Cardiac muscle cell (in vitro differentiated cells and primary cell): ENCODE data around the gene TBCD. TPM values are rescaled to one million over a fixed set of nuclear protein-coding genes. Genes with fewer than 3 reads are reported as not detected.

Source experiments
- DNase-seq, 2 donors: peaks; one replicate each; pipeline versions ENCODE4 v3.0.0 to v3.0.0-alpha.2; 2010 to 2017; ENCODE audit warnings: low read depth in 1 of 2, low spot score in 1 of 2
- H3K27ac ChIP-seq: fragments of 200-600 bp; sonication (generic); 2 replicates; pipeline ENCODE4 v1.5.1; 2016
- H3K27me3 ChIP-seq: fragments of 200-600 bp; sonication (generic); 2 replicates; pipeline ENCODE4 v1.6.0; 2016; ENCODE audit warnings: control low read depth
- H3K36me3 ChIP-seq: fragments of 200-600 bp; sonication (generic); 2 replicates; pipeline ENCODE4 v1.5.1; 2016; ENCODE audit warnings: control low read depth
- H3K4me1 ChIP-seq: fragments of 200-600 bp; sonication (generic); 2 replicates; pipeline ENCODE4 v1.8.1; 2017; ENCODE audit warnings: low read depth, mild to moderate bottlenecking, mixed run types
- H3K4me3 ChIP-seq: fragments of 200-600 bp; sonication (generic); 2 replicates; pipeline ENCODE4 v1.5.1; 2016; ENCODE audit warnings: mild to moderate bottlenecking
- H3K9me3 ChIP-seq: fragments of 200-600 bp; sonication (generic); 2 replicates; pipeline ENCODE4 v1.5.1; 2017; ENCODE audit warnings: low read depth, mild to moderate bottlenecking, control low read depth
- polyA plus RNA-seq: library from polyadenylated mRNA; unstranded; fragments of >200 nt; fragmentation: Nextera tagmentation; extraction: Ambion mirVana; gene quantifications from 2 replicates; pipeline ENCODE4 v1.2.1, GENCODE V29; 2016
- total RNA-seq: library from RNA; depleted of rRNA; stranded (reverse); fragments of >200 nt; gene quantifications from 2 replicates; pipeline ENCODE4 v1.2.3, GENCODE V29; 2016
- TF ChIP-seq, protein P1 (sequence below): IDR thresholded peaks from 2 replicates; pipeline ENCODE4 v1.5.1; 2012; ENCODE audit warnings: low read depth, mild to moderate bottlenecking, low read length

The TBCD gene
- total and polyA plus RNA-seq, 2 experiments from 2014 or later = 55.7 to 66.0 TPM

DNA sequence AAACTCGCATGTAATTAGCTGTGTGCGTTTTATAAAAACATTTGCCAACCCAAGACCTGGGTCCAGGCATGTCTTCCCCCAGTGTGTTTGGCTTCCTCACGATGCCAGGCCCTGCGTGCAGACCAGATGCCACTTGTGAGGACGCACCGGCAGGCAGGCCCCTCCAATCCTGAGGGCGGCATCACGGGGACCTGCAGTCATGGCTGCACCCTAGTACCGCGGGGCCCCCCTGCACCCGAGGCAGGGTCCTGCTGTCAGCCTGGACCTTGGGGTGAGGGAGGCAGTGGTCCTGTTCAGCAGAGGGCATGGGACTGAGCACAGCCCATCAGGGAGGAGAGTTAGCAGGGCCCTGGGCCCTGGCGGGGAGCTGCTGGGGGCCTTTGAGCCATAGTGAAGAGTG is 143.2 kb downstream of the TBCD start:
- TF ChIP-seq, protein P1, sequence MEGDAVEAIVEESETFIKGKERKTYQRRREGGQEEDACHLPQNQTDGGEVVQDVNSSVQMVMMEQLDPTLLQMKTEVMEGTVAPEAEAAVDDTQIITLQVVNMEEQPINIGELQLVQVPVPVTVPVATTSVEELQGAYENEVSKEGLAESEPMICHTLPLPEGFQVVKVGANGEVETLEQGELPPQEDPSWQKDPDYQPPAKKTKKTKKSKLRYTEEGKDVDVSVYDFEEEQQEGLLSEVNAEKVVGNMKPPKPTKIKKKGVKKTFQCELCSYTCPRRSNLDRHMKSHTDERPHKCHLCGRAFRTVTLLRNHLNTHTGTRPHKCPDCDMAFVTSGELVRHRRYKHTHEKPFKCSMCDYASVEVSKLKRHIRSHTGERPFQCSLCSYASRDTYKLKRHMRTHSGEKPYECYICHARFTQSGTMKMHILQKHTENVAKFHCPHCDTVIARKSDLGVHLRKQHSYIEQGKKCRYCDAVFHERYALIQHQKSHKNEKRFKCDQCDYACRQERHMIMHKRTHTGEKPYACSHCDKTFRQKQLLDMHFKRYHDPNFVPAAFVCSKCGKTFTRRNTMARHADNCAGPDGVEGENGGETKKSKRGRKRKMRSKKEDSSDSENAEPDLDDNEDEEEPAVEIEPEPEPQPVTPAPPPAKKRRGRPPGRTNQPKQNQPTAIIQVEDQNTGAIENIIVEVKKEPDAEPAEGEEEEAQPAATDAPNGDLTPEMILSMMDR = no peak
- no peaks in the 10 kb centered on the region for H3K9me3 ChIP-seq

DNA sequence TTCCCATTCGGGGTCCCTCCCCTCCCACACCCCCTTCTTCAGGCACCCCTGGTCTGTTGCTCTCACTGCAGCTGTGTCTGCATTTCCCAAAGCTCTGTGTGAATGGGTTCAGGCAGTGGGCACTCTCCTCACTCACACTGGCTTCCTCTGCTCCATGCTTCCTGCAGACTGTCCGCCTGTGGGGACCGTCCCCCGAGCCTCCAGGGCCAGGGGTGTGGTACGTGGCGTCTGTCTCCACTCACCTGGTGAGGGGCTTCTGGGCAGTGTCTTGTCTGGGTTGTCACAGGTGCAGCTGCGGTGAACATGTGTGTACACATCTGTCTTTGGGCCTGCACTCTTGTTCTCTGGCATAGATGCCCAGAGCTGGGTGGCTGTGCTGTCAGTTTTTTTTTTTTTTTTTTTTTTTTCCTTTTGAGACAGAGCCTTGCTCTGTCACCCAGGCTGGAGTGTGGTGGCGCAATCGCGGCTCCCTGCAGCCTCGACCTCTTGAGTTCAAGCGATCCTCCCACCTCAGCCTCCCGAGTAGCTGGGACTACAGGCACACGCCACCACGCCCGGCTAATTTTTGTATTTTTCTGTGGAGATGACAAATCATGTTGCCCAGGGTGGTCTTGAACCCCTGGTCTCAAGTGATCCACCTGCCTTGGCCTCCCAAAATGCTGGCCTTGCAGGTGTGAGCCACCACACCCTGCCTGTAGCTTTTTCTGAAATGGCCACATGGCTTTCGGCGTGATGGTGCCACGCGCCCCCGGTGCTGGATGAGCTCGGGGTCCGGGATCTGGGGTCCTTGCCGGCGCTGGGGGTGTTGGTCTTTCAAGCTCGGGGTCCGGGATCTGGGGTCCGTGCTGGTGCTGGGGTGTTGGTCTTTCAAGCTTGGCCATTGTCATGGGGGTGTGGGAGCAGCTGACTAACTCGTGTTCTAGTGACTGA is 144.5 kb downstream of the TBCD start:
- Histone ChIP-seq H3K4me1 (no peaks in the 10 kb centered on the region), H3K9me3 (no peaks in the 10 kb centered on the region), H3K4me3 (no peak overlapping the region), H3K36me3 (no peaks in the 10 kb centered on the region), H3K27ac (no peak overlapping the region), H3K27me3 (no peaks in the 10 kb centered on the region)
- TF ChIP-seq, protein P1 = no peak
- no peak for DNase-seq

More for the DNA sequence above, 143.2 kb downstream of the TBCD start:
- no peak for DNase-seq
- Histone ChIP-seq H3K4me1 (no peaks in the 10 kb centered on the region), H3K27me3 (no peaks in the 10 kb centered on the region), H3K4me3 (no peak overlapping the region), H3K27ac (no peak overlapping the region), H3K36me3 (no peaks in the 10 kb centered on the region)

DNA sequence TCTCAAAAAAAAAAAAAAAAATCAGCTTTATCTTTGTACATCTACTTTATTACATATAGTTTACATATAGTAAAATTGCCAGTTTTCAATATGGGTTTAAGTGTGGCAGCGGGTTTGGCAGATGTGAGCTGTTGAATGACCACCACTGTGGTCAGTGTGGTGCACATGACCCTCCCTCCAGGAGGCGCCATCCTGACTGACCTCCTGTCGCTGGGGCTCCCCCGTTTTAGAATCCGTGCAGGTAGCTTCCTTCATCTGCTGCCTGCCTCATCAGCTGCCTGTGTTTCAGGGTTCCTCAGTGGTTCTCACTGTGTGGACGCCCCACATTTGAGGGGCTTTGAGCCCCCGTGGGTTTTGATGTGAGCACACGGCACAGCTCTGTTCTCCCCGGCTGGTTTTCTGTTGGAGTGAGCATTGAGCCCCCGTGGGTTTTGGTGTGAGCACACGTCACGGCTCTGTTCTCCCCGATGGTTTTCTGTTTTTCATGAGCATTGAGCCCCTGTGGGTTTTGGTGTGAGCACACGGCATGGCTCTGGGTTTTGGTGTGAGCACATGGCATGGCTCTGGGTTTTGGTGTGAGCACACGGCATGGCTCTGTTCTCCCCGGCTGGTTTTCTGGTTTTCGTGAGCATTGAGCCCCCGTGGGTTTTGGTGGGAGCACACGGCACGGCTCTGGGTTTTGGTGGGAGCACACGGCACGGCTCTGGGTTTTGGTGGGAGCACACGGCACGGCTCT is 145.8 kb downstream of the TBCD start:
- Histone ChIP-seq H3K36me3 (no peaks in the 10 kb centered on the region), H3K27me3 (no peaks in the 10 kb centered on the region), H3K27ac (no peak overlapping the region), H3K4me1 (no peaks in the 10 kb centered on the region), H3K9me3 (no peaks in the 10 kb centered on the region), H3K4me3 (no peak overlapping the region)
- TF ChIP-seq, protein P1 = no peak
- DNase-seq = no peak

DNA sequence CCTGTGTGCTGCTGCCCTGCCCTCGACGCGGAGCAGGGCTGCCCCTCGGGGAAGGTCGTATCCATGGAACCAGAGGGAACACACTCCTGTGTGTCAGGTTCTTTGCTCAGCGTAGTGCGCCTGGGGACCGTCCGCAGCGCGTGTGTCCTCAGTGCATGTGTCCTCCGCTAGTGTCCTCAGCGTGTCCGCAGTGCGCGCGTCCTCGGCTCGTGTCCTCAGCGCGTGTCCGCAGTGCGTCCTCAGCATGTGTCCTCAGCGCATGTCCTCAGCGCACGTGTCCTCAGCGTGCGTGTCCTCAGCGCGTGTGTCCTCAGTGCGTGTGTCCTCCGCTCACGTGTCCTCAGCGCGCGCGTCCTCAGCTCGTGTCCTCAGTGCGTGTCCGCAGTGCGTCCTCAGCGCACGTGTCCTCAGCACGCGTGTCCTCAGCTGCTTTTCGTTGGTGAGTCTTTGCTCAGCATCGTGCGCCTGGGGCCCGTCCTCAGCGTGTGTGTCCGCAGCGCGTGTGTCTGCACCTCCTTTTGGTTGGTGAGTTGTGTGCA is 147.2 kb downstream of the TBCD start:
- H3K27me3 ChIP-seq = no peaks in the 10 kb centered on the region
- H3K4me3 ChIP-seq = no peak overlapping the region
- no peak for DNase-seq
- no peaks in the 10 kb centered on the region for H3K36me3 ChIP-seq
- H3K27ac ChIP-seq = no peak overlapping the region
- no peaks in the 10 kb centered on the region for H3K4me1 ChIP-seq
- no peaks in the 10 kb centered on the region for H3K9me3 ChIP-seq
- TF ChIP-seq, protein P1 = no peak

DNA sequence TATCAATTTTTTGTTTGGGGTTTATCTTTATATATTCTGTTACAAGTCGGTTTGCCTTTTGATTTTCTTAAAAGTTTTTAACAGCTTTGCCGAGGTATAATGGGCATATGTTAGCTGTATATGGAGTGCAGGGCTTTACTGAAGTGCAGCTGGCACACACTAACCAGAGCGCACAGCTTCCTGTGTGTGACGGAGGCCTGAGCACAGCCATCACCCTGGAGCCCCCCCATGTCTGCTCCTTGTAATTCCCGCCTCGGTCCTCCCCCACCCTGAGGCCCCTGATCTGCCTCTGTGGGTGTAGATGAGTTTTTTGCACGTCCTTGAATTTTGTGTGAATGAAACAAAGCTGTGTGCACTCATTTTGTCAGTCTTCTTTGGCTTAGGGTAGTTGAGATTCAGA is 148.1 kb downstream of the TBCD start:
- no peak for DNase-seq
- H3K9me3 ChIP-seq = no peaks in the 10 kb centered on the region
- H3K4me1 ChIP-seq = no peaks in the 10 kb centered on the region
- no peak overlapping the region for H3K4me3 ChIP-seq
- TF ChIP-seq, protein P1 = no peak
- H3K36me3 ChIP-seq = no peaks in the 10 kb centered on the region
- H3K27ac ChIP-seq = no peak overlapping the region
- H3K27me3 ChIP-seq = no peaks in the 10 kb centered on the region
